ENCODE measurements around the gene NMNAT1.

The NMNAT1 gene

DNA sequence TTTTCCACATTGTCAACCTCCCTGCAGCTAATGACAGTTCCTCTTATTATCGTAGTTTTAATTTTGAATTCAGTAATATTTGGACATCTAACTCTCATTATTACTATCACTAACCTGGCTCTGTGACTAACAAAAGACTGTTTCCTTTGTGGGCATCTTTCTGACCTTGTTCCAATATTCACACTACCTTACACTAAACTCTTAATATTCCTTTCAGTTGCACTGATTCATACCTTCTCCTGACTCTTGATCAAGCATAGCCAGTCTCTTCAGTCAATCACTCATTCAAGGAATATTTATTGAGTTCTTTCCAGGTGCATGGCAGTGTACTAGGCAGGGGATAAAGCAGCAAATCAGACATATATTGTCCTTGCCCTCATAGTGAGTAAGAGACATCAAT is 25.4 kb upstream of the NMNAT1 start:
- TF ChIP-seq, protein P1, sequence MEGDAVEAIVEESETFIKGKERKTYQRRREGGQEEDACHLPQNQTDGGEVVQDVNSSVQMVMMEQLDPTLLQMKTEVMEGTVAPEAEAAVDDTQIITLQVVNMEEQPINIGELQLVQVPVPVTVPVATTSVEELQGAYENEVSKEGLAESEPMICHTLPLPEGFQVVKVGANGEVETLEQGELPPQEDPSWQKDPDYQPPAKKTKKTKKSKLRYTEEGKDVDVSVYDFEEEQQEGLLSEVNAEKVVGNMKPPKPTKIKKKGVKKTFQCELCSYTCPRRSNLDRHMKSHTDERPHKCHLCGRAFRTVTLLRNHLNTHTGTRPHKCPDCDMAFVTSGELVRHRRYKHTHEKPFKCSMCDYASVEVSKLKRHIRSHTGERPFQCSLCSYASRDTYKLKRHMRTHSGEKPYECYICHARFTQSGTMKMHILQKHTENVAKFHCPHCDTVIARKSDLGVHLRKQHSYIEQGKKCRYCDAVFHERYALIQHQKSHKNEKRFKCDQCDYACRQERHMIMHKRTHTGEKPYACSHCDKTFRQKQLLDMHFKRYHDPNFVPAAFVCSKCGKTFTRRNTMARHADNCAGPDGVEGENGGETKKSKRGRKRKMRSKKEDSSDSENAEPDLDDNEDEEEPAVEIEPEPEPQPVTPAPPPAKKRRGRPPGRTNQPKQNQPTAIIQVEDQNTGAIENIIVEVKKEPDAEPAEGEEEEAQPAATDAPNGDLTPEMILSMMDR (IDR thresholded peaks at IDR 0.05; ENCODE audit: low read depth, low read length, missing control alignments): no peak
- no peak overlapping the region for H3K4me3 ChIP-seq (replicated peaks; ENCODE audit: low read depth, low read length)
- no peak for DNase-seq (ENCODE audit: extremely low read depth, low read depth)

- no peak overlapping the region for H3K4me3 ChIP-seq (replicated peaks; ENCODE audit: low read depth, low read length)
- TF ChIP-seq, protein P1 (IDR thresholded peaks at IDR 0.05; ENCODE audit: low read depth, low read length, missing control alignments): no peak
- DNase-seq (ENCODE audit: extremely low read depth, low read depth): no peak
Observed at GRCh38 chr1:9920606-9921005, 22.7 kb upstream of the NMNAT1 start.

DNA sequence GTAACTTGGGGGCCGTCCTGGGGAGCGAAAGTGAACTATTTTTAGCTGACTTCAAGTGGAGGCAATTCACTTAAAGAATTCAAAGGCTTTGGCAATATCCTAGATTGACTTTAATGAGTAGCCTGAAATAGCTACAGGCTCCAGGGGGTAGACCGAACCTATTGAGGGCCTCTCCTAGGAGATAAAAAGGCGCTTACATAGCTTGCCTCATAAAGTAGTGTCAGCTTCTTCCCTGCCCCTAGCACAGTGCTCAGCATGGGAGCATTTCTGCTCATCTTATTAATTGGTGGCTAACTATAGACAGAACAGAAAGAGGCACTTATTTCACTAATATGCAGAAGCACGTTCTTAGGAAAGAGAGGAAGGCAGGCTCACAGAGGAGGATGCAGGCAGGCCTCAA is 20.9 kb upstream of the NMNAT1 start:
- TF ChIP-seq, protein P1 (IDR thresholded peaks at IDR 0.05; ENCODE audit: low read depth, low read length, missing control alignments): no peak
- no peak overlapping the region for H3K4me3 ChIP-seq (replicated peaks; ENCODE audit: low read depth, low read length)
- no peak for DNase-seq (ENCODE audit: extremely low read depth, low read depth)

- TF ChIP-seq, protein P1 (IDR thresholded peaks at IDR 0.05; ENCODE audit: low read depth, low read length, missing control alignments): no peak
- H3K4me3 ChIP-seq (replicated peaks; ENCODE audit: low read depth, low read length): no peak overlapping the region
- DNase-seq (ENCODE audit: extremely low read depth, low read depth): no peak
Observed at GRCh38 chr1:9927259-9927658, 16.0 kb upstream of the NMNAT1 start.

GRCh38 chr1:9929431-9930385 is 13.6 kb upstream of the NMNAT1 start:
- no peak for DNase-seq (ENCODE audit: extremely low read depth, low read depth)
- TF ChIP-seq, protein P1 (IDR thresholded peaks at IDR 0.05; ENCODE audit: low read depth, low read length, missing control alignments): no peak
- no peak overlapping the region for H3K4me3 ChIP-seq (replicated peaks; ENCODE audit: low read depth, low read length)

DNA sequence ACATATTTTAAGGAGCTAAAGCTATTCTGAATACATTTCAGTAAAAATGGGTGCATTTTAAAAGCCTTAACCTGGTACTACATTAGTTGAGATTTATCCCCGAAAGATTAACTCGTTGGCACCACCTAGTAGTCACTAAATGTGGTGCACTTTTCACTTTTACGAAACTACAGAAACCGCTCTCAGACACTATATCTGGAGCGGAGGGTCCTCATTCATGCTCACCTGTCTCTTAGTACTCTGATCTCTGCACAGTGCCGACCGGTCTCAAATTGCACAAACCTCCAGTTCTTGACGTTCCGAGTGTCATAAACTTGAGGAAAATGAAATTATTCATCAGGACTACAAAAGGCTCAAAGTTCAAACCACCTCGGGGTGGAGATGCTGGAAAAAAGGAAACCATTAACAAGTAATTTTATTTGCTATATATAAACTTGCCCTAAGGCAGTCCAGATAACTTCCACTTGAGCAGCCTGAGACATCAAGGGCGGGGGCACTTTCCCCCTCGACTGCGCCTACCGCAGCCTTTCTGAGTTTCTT is 806 bp upstream of the NMNAT1 start:
- TF ChIP-seq, protein P1 (IDR thresholded peaks at IDR 0.05; ENCODE audit: low read depth, low read length, missing control alignments): peak; percentile 27
- DNase-seq (ENCODE audit: extremely low read depth, low read depth): peak; percentile 33
- peak overlapping the region; percentile 79 for H3K4me3 ChIP-seq (replicated peaks; ENCODE audit: low read depth, low read length)
